Mucosa of descending colon (tissue), 3 donors: Measurements from ENCODE around the gene FPGT. TPM values are rescaled to one million over a fixed set of nuclear protein-coding genes. Genes with fewer than 3 reads are reported as not detected.

Experiments
- ATAC-seq: fragments of 200-7000 bp; cut with Tn5 transposase; one replicate; pipeline ENCODE4 v1.9.1; 2020; ENCODE audit warnings: mild to moderate bottlenecking, moderate library complexity
- DNase-seq, 3 donors: peaks; one replicate each; pipeline ENCODE4 v3.0.0-alpha.2; 2020
- H3K36me3 ChIP-seq: fragments of 200-600 bp; one replicate; pipeline ENCODE4 v1.8.0; 2021; ENCODE audit warnings: low read depth, mild to moderate bottlenecking
- H3K4me1 ChIP-seq: fragments of 200-600 bp; one replicate; pipeline ENCODE4 v1.8.0; 2021; ENCODE audit warnings: low read depth, mild to moderate bottlenecking
- H3K4me3 ChIP-seq: fragments of 200-600 bp; one replicate; pipeline ENCODE4 v1.8.0; 2021; ENCODE audit warnings: mild to moderate bottlenecking
- H3K9me3 ChIP-seq: fragments of 200-600 bp; one replicate; pipeline ENCODE4 v1.8.0; 2021; ENCODE audit warnings: mild to moderate bottlenecking
- CTCF ChIP-seq: fragments of 200-600 bp; IDR thresholded peaks from one replicate; pipeline ENCODE4 v1.8.0; 2022; ENCODE audit warnings: antibody characterized with exemption, mild to moderate bottlenecking
- intact Hi-C, 2 donors: fragments of 100-400 bp; cut with DNase I in 1 of 2; cut with micrococcal nuclease in 1 of 2; formaldehyde crosslinking; loops; one replicate each; pipeline versions ENCODE4 v1.11.0 to v1.11.1; 2022; cut with DNase I, micrococcal nuclease
- total RNA-seq, 3 donors: library from RNA; stranded (reverse); fragmentation: NEBNext Ultra II Directional in 2 of 3; extraction: Animal tissue kit (Norgen Biotek cat#: 25700) in 2 of 3; gene quantifications; one replicate each; pipeline versions ENCODE4 v1.2.1 to v1.2.4, GENCODE V29; 2021 to 2023
- donor health status: DM: no; HTN: no; CAD: no; lungs with moderate emphysema.
- donor health status: DM: no; HTN: no; CAD: no.
- donor health status: DM: no; HTN: yes; CAD: no.

FPGT gene
- total RNA-seq, 3 donors from 2014 or later: 20.5 to 28.8 (median 22.1) TPM

- no peak for ATAC-seq
- TF ChIP-seq CTCF: no peak
- Histone ChIP-seq H3K4me1 (no peaks in the 10 kb centered on the region), H3K36me3 (no peaks in the 10 kb centered on the region), H3K9me3 (no peaks in the 10 kb centered on the region), H3K4me3 (no peak overlapping the region)
- intact Hi-C loops: no loop called here
- no peak for DNase-seq
These were observed 4.1 kb upstream of the FPGT start for GRCh38 chr1:74193908-74194307.

DNA sequence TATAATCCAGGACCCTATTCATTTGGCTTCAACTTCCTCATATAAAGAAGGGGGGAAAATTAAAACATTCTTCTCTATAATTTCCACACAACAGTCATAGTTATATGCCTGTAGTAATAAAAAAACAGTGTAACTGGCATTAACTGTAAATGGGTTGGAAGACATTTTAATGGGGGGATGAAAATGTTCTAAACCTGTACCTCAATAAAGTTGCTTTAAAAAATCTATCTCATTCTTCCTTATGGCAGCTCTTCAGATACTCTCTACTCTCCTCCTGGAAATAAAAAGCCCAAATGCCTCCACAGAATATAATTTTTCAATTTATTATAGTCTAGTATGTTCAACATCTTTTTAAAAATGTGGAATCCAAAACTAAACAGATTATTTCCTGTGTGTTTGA is 2.7 kb upstream of the FPGT start:
- no peak for ATAC-seq
- no peaks in the 10 kb centered on the region for H3K9me3 ChIP-seq
- H3K4me3 ChIP-seq: no peak overlapping the region
- no peak for TF ChIP-seq CTCF
- no peaks in the 10 kb centered on the region for H3K36me3 ChIP-seq
- intact Hi-C loops: no loop called here
- no peak for DNase-seq
- H3K4me1 ChIP-seq: peaks cover 2% of the 10 kb centered on the region

GRCh38 chr1:74197255-74197654 is 787 bp upstream of the FPGT start:
- Histone ChIP-seq H3K4me1 (peaks cover 2% of the 10 kb centered on the region), H3K4me3 (no peak overlapping the region), H3K9me3 (no peaks in the 10 kb centered on the region), H3K36me3 (no peaks in the 10 kb centered on the region)
- ATAC-seq (no peak), DNase-seq (no peak)
- no peak for TF ChIP-seq CTCF
- intact Hi-C loops: no loop called here

- intact Hi-C loops: no loop called here
- no peaks in the 10 kb centered on the region for H3K36me3 ChIP-seq
- no peak overlapping the region for H3K4me3 ChIP-seq
- peaks cover 2% of the 10 kb centered on the region for H3K4me1 ChIP-seq
- DNase-seq: no peak
- TF ChIP-seq CTCF: no peak
- ATAC-seq: no peak
- H3K9me3 ChIP-seq: no peaks in the 10 kb centered on the region
These were observed 1.5 kb downstream of the FPGT start for GRCh38 chr1:74199504-74199903.

GRCh38 chr1:74205266-74205665 is 7.2 kb downstream of the FPGT start:
- ATAC-seq: no peak
- DNase-seq: no peak
- intact Hi-C loops: no loop called here
- no peak for TF ChIP-seq CTCF
- no peaks in the 10 kb centered on the region for H3K36me3 ChIP-seq
- no peaks in the 10 kb centered on the region for H3K9me3 ChIP-seq
- no peaks in the 10 kb centered on the region for H3K4me1 ChIP-seq
- no peak overlapping the region for H3K4me3 ChIP-seq

DNA sequence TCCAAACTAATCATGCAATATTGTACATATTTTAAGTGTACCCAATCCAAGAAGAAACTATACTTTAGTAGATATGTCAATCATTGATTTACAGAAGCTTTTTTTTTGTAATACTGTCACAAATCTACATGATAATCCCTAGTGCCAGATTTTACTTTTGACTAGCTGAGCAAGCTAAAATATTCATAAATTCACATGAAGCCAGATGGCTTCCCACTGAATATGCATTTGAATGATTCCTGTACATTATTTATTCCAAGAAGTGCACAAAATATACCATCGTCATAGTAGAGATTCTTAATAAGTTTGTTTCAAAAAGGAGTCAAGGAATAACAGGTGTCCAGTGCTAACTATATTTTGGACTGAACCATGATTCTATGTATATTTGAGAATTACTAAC is 17.2 kb downstream of the FPGT start:
- H3K36me3 ChIP-seq: no peaks in the 10 kb centered on the region
- intact Hi-C loops: no loop called here
- no peak for TF ChIP-seq CTCF
- ATAC-seq (no peak), DNase-seq (no peak)
- H3K9me3 ChIP-seq: no peaks in the 10 kb centered on the region
- no peak overlapping the region for H3K4me3 ChIP-seq
- H3K4me1 ChIP-seq: peaks cover 4% of the 10 kb centered on the region
